Measurements from ENCODE around the gene ARV1.
"Not testable (repeated sequence)": the region's sequence is repeated elsewhere in the genome, so short reads cannot be mapped to it uniquely, and the experiment has no call there.

Gene ARV1

GRCh38 chr1:231020139-231020601 lies 41.3 kb downstream of the ARV1 start:
- DNase-seq, result no peak

- no peak for DNase-seq
Measured at GRCh38 chr1:231020816-231021215, 41.9 kb downstream of the ARV1 start.

GRCh38 chr1:231021540-231022031 lies 42.7 kb downstream of the ARV1 start:
- DNase-seq, result no peak

DNA sequence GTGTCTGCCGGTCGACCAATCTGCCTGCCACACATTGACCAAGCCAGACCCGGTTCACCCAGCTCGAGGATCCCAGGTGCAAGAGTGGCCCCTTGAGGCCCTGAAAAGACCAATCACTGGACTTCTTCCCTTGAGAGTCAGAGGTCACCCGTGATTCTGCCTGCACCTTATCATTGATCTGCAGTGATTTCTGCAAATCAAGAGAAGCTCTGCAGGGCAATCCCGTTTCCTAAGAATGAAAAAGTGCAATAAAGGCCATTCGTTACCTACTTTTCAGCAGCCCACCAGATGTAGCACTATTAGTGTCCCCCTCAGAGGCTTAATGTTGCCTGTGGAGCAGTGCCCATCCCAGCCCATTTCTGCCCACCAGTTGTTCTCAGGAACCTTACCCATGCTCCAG lies 43.6 kb downstream of the ARV1 start:
- DNase-seq, result not testable (repeated sequence)

DNA sequence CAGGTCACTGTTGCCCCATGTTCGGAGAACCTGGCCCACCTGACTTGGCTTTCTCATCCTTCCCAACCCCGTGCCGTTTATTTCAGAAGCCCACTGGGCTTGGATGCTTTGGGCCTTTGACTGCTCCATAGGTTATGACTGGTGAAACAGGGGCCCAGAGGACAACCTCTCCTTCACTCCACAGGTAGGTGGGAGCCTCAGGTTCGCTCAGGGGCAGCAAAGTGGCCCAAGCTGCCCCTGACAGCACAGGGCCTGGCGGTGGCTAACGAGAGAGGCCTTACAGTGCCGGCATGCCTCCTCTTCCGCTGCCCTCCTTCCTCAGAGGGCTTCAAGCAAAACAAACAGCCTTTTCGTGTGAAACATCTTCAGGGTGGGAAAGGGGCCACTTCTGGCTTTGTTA lies 44.3 kb downstream of the ARV1 start:
- DNase-seq, result no peak

- DNase-seq, result no peak
Measured at GRCh38 chr1:231026576-231026975, 47.7 kb downstream of the ARV1 start.

DNA sequence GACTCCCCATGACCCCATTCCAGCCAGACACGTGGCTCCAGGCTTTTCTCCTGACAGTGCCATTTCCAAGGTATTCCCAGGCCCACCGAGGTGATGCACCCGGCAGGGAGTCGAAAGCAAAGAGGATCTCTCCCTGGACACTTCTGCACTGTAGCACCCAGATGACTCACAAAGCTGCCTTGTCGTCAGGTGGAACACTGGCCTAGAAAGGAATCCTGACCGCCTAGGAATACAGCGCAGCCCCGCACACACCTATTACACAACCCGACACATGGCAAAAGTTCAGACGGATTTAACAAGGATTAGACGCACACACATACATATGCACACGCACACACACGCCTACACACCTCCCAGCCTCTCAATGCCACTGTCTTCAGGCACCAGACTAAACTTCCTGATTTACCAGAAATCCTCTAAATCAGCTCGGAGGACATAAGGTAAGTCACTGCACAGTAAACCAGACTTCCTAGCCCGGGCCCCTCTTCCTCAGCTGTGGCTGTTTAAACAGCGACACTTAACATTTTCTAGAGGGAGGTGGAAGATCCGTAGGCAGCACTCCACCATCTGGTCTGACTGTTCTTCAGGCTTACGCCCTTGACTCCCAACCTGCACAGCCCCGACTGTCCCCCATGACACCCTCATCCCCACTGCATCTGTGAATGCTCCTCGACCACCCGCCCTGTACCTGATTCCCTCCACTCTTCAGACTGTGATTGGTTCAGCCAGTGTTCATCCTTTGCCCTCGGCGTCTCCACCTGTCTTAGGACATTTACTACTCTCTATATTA lies 48.4 kb downstream of the ARV1 start:
- no peak for DNase-seq

GRCh38 chr1:231027971-231028370 lies 49.1 kb downstream of the ARV1 start:
- DNase-seq, result no peak

DNA sequence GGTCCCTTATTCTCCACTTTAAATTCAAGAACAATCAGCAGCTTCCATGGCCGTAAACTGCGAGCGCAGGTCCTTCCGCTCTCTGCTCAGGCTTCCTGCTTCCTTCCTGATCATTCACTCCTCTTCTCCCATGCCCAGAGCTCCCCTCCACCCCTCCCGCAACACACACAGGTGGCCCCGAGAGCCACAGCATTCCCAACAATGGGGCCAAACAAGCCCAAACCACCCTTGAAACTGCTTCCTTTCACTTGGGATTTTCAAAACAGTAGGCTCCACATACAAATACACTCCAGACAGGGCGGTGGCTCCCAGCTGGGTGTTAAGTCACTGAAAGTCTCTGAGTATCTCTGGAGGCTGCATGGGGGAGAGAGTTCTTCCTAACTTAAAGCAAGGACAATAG lies 49.8 kb downstream of the ARV1 start:
- DNase-seq, result no peak

DNA sequence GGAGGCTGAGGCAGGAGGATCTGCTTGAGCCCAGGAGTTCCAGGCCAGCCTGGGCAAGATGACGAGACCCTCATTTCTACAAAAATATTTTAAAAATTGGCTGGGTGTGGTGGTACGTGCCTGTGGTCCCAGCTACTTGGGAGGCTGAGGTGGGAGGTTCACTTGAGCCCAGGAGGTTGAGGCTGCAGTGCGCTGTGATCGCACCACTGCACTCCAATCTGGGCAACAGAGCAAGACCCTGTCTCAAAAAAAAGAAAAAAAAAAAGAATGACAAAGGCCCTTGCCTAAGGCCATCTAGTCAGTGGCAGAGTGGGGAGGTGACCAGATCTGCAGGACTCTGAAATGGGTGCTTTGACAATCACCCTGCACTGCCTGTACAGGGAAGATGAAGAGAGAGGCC lies 50.4 kb downstream of the ARV1 start:
- not testable (repeated sequence) for DNase-seq

DNA sequence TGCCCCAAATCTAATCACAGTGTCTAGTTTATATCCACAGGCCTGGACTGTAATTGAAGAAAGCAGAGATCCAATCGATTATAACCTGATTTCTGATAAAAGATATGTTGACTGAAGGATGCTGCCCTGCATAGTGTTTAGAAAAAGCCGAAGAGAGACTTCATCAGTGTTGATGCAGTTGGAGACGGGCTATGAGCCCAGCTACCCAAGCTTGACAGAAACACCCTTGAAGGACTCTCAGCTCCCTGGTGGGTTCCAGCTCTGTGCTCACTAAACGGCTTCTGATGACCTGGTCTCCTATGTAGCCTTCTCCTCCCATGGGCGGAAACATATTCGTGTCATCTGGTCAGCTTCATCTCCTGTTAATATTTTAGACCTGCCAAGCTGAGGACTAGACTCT lies 50.9 kb downstream of the ARV1 start:
- DNase-seq, result no peak

DNA sequence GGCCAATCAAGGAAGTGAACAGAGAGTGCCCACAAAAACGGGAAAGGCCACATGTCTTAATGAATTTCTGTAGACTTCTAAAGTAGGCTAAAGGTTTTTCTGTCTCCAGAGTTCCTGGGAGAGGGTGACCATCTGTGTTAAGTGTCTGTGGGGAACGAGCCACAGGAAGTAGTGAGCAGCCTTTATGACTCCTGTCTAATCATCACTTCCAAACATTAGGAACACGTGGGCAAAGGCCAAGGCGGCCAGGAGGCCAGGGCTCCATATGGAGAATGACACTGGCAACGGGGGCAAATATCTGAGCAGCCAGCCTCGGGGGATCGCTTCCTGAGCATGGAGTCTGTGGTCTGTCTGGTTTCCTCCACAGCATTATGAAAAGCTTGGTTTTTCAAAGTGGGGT lies 54.1 kb downstream of the ARV1 start:
- no peak for DNase-seq

- DNase-seq, result no peak
Measured at GRCh38 chr1:231035799-231036198, 56.9 kb downstream of the ARV1 start.

DNA sequence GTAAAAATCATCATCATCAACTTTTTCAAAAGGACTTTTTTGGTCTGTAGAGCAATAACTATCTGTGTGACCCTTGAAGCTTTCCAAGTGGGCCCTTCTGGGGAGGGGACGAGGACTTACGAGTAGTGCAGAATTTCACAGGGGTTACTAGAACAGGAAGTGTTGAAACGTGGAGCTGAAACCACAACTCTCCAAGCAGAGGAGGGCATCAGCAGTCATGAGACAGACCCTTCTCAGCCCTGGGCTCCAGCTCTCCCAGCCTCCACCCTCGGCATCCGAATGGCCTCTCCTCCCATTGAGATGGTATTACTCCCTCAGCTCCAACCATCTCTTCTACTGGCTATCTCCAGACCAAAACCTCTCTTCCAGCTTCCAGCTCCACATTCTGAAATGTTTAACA lies 57.5 kb downstream of the ARV1 start:
- no peak for DNase-seq

GRCh38 chr1:231037585-231038517 lies 59.0 kb downstream of the ARV1 start:
- DNase-seq, result no peak

DNA sequence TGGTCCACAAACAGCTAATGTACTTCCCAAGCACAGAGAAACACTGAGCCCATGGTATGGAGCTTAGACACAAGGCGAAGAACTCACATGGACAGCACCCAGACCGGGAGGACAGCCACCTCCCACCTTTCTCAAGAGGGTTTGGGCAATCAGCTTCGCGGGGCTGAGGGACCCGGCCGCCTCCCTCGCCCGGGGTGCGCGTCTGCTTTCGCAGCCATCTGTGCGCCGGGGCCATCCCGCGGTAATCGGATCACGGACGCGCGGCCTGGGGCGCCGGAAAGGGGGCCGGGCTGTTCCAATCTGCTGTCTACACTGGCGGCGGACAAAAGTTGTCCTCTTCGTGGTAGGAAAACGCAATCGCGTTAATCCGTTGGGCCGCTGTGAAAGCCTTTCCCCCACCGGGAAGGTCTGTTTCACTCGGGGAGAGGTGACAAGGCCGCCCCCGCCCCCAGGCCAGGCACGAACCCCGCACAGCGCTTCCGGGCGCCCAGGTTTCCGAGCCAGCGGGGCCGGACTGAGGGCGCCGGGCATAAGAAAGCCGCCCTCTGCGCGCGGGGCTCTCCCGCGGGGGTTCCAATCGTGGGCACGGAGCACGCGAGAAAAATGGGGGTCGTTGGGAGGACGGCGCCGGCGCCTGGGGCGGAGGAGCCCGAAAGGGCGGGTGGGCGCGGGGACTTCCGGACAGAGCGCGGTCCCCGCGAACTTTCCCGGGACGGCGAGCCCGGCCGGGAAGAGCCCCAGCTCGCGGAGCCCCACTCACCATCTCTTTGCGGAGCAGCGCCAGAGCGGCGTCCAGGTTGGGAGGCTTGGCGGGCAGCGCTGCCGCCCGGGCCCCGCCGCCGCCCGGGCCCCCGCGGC lies 60.5 kb downstream of the ARV1 start:
- peak; percentile 51 for DNase-seq

DNA sequence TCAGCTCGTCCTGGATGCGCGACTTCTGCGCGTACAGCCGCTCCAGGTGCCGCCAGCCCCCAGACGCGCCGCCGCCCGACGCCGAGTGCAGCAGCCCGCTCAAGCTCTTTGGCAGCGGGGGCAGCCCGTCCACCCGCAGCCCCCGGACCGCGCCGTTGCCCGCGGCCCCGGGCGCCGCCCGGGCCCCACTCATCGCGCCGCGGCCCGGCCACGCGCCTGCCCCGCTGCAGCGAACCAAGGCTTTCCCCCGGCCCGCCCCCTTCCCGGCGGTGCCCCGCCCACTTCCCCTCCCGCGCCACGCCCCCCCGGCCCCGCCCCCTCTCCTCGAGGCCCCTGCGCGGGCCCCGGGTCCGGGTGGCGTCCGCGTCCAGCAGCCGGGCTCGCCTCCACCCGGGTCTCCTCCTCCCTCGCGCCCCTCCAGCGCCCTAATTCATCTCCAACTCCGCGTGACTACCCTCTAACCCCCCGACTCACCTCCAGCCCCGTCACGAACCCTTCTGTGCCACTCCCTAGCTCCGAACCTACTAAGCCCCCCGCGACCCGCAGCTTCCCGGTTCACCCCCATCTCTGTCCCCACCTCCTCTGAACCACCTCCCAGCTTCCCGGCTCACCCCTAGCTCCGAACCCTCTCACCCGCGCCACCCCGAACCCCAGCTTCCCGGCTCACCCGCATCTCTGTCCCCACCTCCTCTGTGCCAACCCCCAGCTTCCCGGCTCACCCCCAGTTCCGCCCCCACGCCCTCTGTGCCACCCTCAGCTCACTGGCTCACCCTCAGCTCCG lies 61.3 kb downstream of the ARV1 start, which contains the start of gene FAM89A:
TSS of gene FAM89A (minus strand) at position 236 of the 781 bp plus-strand sequence. CDS start at position 193, 43 bp downstream.
- DNase-seq, result peak; percentile 82

DNA sequence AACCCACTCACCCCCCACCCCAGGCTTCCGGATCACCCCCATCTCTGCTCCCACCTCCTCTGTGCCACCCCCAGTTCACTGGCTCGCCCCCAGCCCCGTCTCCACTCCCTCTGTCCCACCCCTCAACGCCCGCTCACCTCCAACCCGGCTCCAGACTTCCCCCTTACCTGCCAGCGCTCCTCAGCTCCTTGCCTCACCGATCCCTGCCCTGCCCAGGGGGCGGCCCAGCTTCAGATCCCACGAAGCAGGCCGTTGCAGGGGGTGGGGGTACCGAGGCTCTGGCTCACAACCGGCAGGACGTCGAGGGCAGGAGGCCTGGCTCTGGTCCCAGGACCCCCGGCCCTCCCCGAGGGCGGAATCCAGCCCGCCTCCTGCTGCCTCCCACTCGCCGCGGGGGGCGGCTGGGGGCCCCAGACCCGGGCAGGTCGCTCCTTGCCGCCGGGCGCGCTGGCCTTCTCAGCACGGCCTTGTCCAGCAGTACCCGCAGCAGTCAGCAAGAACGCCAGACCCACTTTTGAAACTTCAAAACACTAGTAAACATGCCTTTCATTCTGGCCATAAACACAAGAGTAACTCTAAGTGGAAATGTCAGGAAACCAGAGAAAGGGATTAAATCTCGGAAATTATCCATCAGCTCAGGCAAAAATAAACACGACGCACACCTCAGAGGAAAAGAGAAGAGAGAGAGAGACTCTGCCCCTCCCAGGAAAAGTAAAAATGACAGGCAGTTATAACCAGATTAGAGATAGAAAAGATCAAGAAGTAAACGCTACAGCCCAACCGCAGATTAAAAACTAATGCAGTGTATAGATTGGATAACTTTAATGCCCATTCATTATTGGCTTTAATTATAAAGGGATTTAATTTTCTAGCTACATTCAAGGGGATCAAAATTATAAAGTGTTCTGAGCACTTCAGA lies 62.2 kb downstream of the ARV1 start:
- peak; percentile 32 for DNase-seq

GRCh38 chr1:231041719-231042261 lies 62.9 kb downstream of the ARV1 start:
- no peak for DNase-seq

DNA sequence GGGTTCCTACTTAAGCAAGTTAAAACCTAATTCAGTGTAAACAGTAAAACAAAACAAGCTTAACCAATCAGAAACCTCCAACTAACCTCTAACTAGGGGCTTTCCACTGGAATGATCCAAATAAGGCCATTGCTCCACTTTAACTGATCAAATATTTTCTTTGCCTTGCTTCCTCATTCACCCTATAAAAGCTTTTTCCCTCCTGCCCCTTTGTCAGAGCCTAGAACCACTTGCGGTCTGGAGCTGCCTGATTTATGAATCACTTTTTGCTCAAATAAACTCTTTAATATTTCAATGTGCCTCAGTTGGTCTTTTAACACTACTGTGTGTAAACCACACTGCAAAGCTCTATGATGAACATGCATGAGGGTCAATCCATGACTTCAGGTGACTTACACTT lies 65.7 kb downstream of the ARV1 start:
- DNase-seq, result no peak
